ENCODE measurements around the gene FYCO1. TPM values are rescaled to one million over a fixed set of nuclear protein-coding genes. Genes with fewer than 3 reads are reported as not detected.
A peak's percentile ranks its signal among the peaks of the same experiment; 100 is the strongest.

The FYCO1 gene
- total and polyA plus RNA-seq, 10 of the 15 experiments (the other 5 are each of a cell fraction or from before 2014, with no cell fraction given), result 1.5 to 8.4 (median 6.5) TPM

DNA sequence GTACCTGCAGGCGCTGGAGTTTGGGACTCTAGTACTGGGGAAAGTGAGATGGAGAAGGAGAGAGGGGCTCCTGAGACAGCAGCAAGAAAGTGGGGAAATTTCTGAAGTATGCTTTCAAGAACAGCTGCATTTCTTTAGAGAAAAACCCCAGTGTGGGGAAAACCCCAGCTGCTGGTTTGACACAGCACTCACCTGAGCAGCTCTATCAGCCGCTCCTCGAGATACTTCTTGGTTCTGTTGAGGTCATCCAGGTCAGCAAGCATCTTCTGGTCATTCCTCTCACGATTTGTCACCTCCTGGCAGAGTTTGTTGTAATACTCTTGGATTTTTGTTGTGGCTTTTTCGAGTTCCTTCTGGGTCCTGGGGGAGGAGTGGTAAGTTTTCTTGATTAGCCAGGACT lies 33.6 kb downstream of the FYCO1 start (continued):
- TF ChIP-seq, protein P1, sequence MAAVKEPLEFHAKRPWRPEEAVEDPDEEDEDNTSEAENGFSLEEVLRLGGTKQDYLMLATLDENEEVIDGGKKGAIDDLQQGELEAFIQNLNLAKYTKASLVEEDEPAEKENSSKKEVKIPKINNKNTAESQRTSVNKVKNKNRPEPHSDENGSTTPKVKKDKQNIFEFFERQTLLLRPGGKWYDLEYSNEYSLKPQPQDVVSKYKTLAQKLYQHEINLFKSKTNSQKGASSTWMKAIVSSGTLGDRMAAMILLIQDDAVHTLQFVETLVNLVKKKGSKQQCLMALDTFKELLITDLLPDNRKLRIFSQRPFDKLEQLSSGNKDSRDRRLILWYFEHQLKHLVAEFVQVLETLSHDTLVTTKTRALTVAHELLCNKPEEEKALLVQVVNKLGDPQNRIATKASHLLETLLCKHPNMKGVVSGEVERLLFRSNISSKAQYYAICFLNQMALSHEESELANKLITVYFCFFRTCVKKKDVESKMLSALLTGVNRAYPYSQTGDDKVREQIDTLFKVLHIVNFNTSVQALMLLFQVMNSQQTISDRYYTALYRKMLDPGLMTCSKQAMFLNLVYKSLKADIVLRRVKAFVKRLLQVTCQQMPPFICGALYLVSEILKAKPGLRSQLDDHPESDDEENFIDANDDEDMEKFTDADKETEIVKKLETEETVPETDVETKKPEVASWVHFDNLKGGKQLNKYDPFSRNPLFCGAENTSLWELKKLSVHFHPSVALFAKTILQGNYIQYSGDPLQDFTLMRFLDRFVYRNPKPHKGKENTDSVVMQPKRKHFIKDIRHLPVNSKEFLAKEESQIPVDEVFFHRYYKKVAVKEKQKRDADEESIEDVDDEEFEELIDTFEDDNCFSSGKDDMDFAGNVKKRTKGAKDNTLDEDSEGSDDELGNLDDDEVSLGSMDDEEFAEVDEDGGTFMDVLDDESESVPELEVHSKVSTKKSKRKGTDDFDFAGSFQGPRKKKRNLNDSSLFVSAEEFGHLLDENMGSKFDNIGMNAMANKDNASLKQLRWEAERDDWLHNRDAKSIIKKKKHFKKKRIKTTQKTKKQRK (IDR thresholded peaks at IDR 0.05; ENCODE audit: low read depth, low read length), result no peak
- TF ChIP-seq GATAD2B (conservative IDR thresholded peaks at IDR 0.05; ENCODE audit: low read depth) (no peak), HDAC6 (IDR thresholded peaks at IDR 0.05; ENCODE audit: unreplicated experiment) (no peak), SIN3A (IDR thresholded peaks at IDR 0.05; ENCODE audit: low read depth, low read length) (no peak), TCF12 (IDR thresholded peaks at IDR 0.05; ENCODE audit: low read depth, low read length) (peak; percentile 94), BCL11A (IDR thresholded peaks at IDR 0.05; ENCODE audit: low read depth, low read length) (peak; percentile 58; the same call in 1 of the 2 replicates), IRF4 (IDR thresholded peaks at IDR 0.05; ENCODE audit: low read depth, low read length) (peak; percentile 82; the same call in 1 of the 2 replicates), SPI1 (IDR thresholded peaks at IDR 0.05; ENCODE audit: borderline replicate concordance, insufficient read depth, low read depth, low read length) (no peak), ZNF24 (IDR thresholded peaks at IDR 0.05) (no peak), POLR2AphosphoS5 (IDR thresholded peaks at IDR 0.05; ENCODE audit: low read length) (no peak), MEF2B (IDR thresholded peaks at IDR 0.05; ENCODE audit: partially characterized antibody, poor library complexity, severe bottlenecking) (no peak), EGR1 (IDR thresholded peaks at IDR 0.05; ENCODE audit: borderline replicate concordance in 1 of 2, low read depth in 2 of 2, low read length in 2 of 2) (no peak), ATF7 (IDR thresholded peaks at IDR 0.05; ENCODE audit: low read depth) (no peak)
- TF ChIP-seq, protein P2, sequence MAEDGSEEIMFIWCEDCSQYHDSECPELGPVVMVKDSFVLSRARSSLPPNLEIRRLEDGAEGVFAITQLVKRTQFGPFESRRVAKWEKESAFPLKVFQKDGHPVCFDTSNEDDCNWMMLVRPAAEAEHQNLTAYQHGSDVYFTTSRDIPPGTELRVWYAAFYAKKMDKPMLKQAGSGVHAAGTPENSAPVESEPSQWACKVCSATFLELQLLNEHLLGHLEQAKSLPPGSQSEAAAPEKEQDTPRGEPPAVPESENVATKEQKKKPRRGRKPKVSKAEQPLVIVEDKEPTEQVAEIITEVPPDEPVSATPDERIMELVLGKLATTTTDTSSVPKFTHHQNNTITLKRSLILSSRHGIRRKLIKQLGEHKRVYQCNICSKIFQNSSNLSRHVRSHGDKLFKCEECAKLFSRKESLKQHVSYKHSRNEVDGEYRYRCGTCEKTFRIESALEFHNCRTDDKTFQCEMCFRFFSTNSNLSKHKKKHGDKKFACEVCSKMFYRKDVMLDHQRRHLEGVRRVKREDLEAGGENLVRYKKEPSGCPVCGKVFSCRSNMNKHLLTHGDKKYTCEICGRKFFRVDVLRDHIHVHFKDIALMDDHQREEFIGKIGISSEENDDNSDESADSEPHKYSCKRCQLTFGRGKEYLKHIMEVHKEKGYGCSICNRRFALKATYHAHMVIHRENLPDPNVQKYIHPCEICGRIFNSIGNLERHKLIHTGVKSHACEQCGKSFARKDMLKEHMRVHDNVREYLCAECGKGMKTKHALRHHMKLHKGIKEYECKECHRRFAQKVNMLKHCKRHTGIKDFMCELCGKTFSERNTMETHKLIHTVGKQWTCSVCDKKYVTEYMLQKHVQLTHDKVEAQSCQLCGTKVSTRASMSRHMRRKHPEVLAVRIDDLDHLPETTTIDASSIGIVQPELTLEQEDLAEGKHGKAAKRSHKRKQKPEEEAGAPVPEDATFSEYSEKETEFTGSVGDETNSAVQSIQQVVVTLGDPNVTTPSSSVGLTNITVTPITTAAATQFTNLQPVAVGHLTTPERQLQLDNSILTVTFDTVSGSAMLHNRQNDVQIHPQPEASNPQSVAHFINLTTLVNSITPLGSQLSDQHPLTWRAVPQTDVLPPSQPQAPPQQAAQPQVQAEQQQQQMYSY (CRISPR knock-in tag; IDR thresholded peaks at IDR 0.05), result no peak
- TF ChIP-seq, protein P3, sequence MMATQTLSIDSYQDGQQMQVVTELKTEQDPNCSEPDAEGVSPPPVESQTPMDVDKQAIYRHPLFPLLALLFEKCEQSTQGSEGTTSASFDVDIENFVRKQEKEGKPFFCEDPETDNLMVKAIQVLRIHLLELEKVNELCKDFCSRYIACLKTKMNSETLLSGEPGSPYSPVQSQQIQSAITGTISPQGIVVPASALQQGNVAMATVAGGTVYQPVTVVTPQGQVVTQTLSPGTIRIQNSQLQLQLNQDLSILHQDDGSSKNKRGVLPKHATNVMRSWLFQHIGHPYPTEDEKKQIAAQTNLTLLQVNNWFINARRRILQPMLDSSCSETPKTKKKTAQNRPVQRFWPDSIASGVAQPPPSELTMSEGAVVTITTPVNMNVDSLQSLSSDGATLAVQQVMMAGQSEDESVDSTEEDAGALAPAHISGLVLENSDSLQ (IDR thresholded peaks at IDR 0.05), result no peak
- TF ChIP-seq, protein P4, sequence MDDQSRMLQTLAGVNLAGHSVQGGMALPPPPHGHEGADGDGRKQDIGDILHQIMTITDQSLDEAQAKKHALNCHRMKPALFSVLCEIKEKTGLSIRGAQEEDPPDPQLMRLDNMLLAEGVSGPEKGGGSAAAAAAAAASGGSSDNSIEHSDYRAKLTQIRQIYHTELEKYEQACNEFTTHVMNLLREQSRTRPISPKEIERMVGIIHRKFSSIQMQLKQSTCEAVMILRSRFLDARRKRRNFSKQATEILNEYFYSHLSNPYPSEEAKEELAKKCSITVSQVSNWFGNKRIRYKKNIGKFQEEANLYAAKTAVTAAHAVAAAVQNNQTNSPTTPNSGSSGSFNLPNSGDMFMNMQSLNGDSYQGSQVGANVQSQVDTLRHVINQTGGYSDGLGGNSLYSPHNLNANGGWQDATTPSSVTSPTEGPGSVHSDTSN (IDR thresholded peaks at IDR 0.05; ENCODE audit: insufficient replicate concordance, low read depth, low read length), result no peak
- TF ChIP-seq, protein P5, sequence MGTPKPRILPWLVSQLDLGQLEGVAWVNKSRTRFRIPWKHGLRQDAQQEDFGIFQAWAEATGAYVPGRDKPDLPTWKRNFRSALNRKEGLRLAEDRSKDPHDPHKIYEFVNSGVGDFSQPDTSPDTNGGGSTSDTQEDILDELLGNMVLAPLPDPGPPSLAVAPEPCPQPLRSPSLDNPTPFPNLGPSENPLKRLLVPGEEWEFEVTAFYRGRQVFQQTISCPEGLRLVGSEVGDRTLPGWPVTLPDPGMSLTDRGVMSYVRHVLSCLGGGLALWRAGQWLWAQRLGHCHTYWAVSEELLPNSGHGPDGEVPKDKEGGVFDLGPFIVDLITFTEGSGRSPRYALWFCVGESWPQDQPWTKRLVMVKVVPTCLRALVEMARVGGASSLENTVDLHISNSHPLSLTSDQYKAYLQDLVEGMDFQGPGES (IDR thresholded peaks at IDR 0.05), result no peak
- TF ChIP-seq, protein P6, sequence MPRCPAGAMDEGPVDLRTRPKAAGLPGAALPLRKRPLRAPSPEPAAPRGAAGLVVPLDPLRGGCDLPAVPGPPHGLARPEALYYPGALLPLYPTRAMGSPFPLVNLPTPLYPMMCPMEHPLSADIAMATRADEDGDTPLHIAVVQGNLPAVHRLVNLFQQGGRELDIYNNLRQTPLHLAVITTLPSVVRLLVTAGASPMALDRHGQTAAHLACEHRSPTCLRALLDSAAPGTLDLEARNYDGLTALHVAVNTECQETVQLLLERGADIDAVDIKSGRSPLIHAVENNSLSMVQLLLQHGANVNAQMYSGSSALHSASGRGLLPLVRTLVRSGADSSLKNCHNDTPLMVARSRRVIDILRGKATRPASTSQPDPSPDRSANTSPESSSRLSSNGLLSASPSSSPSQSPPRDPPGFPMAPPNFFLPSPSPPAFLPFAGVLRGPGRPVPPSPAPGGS (IDR thresholded peaks at IDR 0.05; ENCODE audit: borderline replicate concordance, insufficient read depth, low read depth, low read length, poor library complexity, severe bottlenecking), result peak; percentile 83

Data from GM12878 (cell line).